ENCODE measurements around the gene TNKS1BP1.

The TNKS1BP1 gene, protein sequence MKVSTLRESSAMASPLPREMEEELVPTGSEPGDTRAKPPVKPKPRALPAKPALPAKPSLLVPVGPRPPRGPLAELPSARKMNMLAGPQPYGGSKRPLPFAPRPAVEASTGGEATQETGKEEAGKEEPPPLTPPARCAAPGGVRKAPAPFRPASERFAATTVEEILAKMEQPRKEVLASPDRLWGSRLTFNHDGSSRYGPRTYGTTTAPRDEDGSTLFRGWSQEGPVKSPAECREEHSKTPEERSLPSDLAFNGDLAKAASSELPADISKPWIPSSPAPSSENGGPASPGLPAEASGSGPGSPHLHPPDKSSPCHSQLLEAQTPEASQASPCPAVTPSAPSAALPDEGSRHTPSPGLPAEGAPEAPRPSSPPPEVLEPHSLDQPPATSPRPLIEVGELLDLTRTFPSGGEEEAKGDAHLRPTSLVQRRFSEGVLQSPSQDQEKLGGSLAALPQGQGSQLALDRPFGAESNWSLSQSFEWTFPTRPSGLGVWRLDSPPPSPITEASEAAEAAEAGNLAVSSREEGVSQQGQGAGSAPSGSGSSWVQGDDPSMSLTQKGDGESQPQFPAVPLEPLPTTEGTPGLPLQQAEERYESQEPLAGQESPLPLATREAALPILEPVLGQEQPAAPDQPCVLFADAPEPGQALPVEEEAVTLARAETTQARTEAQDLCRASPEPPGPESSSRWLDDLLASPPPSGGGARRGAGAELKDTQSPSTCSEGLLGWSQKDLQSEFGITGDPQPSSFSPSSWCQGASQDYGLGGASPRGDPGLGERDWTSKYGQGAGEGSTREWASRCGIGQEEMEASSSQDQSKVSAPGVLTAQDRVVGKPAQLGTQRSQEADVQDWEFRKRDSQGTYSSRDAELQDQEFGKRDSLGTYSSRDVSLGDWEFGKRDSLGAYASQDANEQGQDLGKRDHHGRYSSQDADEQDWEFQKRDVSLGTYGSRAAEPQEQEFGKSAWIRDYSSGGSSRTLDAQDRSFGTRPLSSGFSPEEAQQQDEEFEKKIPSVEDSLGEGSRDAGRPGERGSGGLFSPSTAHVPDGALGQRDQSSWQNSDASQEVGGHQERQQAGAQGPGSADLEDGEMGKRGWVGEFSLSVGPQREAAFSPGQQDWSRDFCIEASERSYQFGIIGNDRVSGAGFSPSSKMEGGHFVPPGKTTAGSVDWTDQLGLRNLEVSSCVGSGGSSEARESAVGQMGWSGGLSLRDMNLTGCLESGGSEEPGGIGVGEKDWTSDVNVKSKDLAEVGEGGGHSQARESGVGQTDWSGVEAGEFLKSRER (N-terminal part only)

DNA sequence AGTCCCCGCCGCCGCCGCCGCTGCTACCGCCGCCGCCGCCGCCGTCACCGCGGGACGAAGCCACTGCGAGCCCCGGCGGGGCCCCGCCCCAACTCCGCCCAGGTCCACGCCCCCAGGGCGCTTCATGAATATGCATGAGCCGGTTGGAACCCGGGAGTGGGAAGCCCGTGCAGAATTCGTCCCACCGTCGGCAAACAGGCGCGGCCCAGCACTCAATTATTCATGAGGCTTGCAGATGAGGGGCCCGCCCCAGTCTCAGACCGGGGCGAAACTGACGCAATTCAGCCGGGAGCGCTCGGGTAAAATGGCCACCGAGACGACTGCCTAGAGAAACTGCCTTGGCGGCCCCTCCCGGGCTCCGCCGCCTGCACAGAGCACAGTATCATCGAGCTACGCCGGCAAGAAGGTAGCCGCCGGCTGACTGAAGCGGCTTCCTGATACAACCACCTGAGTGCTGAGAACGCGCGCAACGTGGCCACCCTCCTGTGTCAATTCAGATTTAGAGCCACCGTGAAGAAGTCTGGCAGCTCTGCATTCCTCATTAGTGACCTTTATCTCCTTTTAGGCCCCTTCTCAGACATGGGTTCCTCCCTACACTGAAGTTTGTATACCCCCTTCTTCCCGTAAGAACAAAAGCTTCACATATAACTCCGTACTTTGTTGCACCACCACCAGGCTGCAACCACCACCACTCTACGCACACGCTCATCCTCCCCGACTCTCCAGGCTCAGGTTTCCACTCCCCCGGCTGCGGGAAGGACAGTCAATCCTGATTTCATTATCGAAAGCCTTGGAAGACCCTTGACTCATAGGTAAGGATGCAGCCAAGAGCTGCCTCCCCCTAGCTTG lies at the start of gene TNKS1BP1:
TNKS1BP1 (minus strand) TSS at position 67 of the 849 bp plus-strand sequence. CDS start 3,067 bp downstream, outside the sequence.
- peak within 1 kb of the TSS; percentile 93 for H3K9ac ChIP-seq (ENCODE audit: low read length)
- peak within 1 kb of the TSS; percentile 93 for H3K4me3 ChIP-seq (ENCODE audit: low read length)
- H3K4me1 ChIP-seq (ENCODE audit: control insufficient read depth, insufficient read depth, low read length): peaks cover 51% of the 10 kb centered on the region
- H3K36me3 ChIP-seq (ENCODE audit: control insufficient read depth, insufficient read depth, low read length): peaks cover 6% of the 10 kb centered on the region
- no peaks in the 10 kb centered on the region for H3K9me3 ChIP-seq (ENCODE audit: control insufficient read depth, low read length)
- no peaks in the 10 kb centered on the region for H3K27me3 ChIP-seq (ENCODE audit: control insufficient read depth, insufficient read depth, low read length)

GRCh38 chr11:57373146-57373545 lies 48.4 kb upstream of the TNKS1BP1 start:
- Histone ChIP-seq H3K9ac (ENCODE audit: low read length) (no peak overlapping the region), H3K4me1 (ENCODE audit: control insufficient read depth, insufficient read depth, low read length) (no peaks in the 10 kb centered on the region), H3K27me3 (ENCODE audit: control insufficient read depth, insufficient read depth, low read length) (no peaks in the 10 kb centered on the region), H3K36me3 (ENCODE audit: control insufficient read depth, insufficient read depth, low read length) (no peaks in the 10 kb centered on the region), H3K4me3 (ENCODE audit: low read length) (no peak overlapping the region), H3K9me3 (ENCODE audit: control insufficient read depth, low read length) (no peaks in the 10 kb centered on the region)

DNA sequence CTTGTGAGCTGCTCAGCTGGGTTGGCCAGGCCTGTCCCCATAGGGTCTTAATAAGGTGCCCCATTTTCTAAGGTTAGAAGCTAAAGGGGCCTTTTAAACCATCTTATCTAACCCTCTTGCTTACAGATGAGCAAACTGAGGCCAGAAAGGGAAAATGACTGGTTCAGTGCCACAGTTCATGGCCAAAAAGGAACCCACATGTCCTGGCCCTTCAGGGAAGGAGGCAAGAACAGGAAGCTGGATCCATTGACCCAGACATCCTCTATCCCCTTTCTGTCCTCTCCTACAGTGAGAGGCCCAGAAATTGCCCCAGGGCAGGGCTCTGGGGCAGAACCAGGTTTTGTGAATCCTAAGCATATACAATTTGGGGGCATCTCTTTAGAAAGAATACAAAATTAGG lies 46.2 kb upstream of the TNKS1BP1 start:
- Histone ChIP-seq H3K27me3 (ENCODE audit: control insufficient read depth, insufficient read depth, low read length) (no peaks in the 10 kb centered on the region), H3K36me3 (ENCODE audit: control insufficient read depth, insufficient read depth, low read length) (no peaks in the 10 kb centered on the region), H3K4me1 (ENCODE audit: control insufficient read depth, insufficient read depth, low read length) (no peaks in the 10 kb centered on the region), H3K9me3 (ENCODE audit: control insufficient read depth, low read length) (no peaks in the 10 kb centered on the region), H3K4me3 (ENCODE audit: low read length) (no peak overlapping the region), H3K9ac (ENCODE audit: low read length) (no peak overlapping the region)

GRCh38 chr11:57370251-57370650 lies 45.5 kb upstream of the TNKS1BP1 start:
- Histone ChIP-seq H3K9ac (ENCODE audit: low read length) (no peak overlapping the region), H3K27me3 (ENCODE audit: control insufficient read depth, insufficient read depth, low read length) (no peaks in the 10 kb centered on the region), H3K9me3 (ENCODE audit: control insufficient read depth, low read length) (no peaks in the 10 kb centered on the region), H3K36me3 (ENCODE audit: control insufficient read depth, insufficient read depth, low read length) (no peaks in the 10 kb centered on the region), H3K4me3 (ENCODE audit: low read length) (no peak overlapping the region), H3K4me1 (ENCODE audit: control insufficient read depth, insufficient read depth, low read length) (no peaks in the 10 kb centered on the region)

- no peaks in the 10 kb centered on the region for H3K36me3 ChIP-seq (ENCODE audit: control insufficient read depth, insufficient read depth, low read length)
- H3K27me3 ChIP-seq (ENCODE audit: control insufficient read depth, insufficient read depth, low read length): peaks cover 3% of the 10 kb centered on the region
- no peaks in the 10 kb centered on the region for H3K9me3 ChIP-seq (ENCODE audit: control insufficient read depth, low read length)
- no peak overlapping the region for H3K4me3 ChIP-seq (ENCODE audit: low read length)
- H3K4me1 ChIP-seq (ENCODE audit: control insufficient read depth, insufficient read depth, low read length): no peaks in the 10 kb centered on the region
- H3K9ac ChIP-seq (ENCODE audit: low read length): no peak overlapping the region
Observed at GRCh38 chr11:57368845-57369232, 44.1 kb upstream of the TNKS1BP1 start.

DNA sequence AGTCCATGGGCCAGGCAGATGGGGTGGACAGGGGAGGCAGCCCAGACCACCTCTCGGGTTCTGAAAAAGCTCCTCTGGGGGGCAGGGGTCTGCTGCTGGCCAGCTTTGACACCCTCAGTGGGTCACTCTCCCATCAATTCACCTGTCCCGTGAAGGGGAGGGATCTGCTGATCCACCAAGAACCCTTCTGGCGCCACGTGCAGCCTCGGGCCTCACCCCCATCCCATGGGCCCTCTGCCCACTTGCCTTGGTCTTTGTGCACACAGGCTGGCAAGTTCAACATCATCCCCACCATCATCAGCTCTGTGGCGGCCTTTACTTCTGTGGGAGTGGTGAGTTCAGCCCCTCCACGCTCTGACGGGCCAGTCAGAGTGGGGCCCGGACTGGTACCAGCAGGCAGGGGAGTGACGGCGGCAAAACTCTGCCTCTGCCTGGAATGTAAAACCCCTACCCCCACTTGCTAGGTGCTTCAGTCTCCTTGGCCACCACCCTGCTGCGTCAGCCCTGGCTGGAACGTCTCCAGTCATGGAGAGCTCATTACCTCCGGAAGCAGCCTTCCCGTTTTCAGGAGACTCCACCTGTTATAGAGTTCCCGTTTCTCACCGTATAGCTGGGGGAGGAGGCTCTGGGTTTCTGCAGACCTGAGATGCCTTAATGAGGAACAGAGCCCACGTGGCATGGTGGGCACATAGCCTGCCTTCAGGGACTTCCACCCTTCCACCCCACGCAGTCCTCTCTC lies 43.5 kb upstream of the TNKS1BP1 start:
- Histone ChIP-seq H3K27me3 (ENCODE audit: control insufficient read depth, insufficient read depth, low read length) (peaks cover 6% of the 10 kb centered on the region), H3K36me3 (ENCODE audit: control insufficient read depth, insufficient read depth, low read length) (no peaks in the 10 kb centered on the region), H3K4me3 (ENCODE audit: low read length) (no peak overlapping the region), H3K9ac (ENCODE audit: low read length) (no peak overlapping the region), H3K9me3 (ENCODE audit: control insufficient read depth, low read length) (no peaks in the 10 kb centered on the region), H3K4me1 (ENCODE audit: control insufficient read depth, insufficient read depth, low read length) (no peaks in the 10 kb centered on the region)

- H3K4me1 ChIP-seq (ENCODE audit: control insufficient read depth, insufficient read depth, low read length): no peaks in the 10 kb centered on the region
- no peak overlapping the region for H3K4me3 ChIP-seq (ENCODE audit: low read length)
- H3K9ac ChIP-seq (ENCODE audit: low read length): no peak overlapping the region
- H3K27me3 ChIP-seq (ENCODE audit: control insufficient read depth, insufficient read depth, low read length): peaks cover 6% of the 10 kb centered on the region
- H3K36me3 ChIP-seq (ENCODE audit: control insufficient read depth, insufficient read depth, low read length): no peaks in the 10 kb centered on the region
- no peaks in the 10 kb centered on the region for H3K9me3 ChIP-seq (ENCODE audit: control insufficient read depth, low read length)
Observed at GRCh38 chr11:57364851-57365660, 40.3 kb upstream of the TNKS1BP1 start.

GRCh38 chr11:57363131-57364080 lies 38.7 kb upstream of the TNKS1BP1 start:
- no peak overlapping the region for H3K9ac ChIP-seq (ENCODE audit: low read length)
- no peaks in the 10 kb centered on the region for H3K9me3 ChIP-seq (ENCODE audit: control insufficient read depth, low read length)
- H3K4me1 ChIP-seq (ENCODE audit: control insufficient read depth, insufficient read depth, low read length): no peaks in the 10 kb centered on the region
- H3K27me3 ChIP-seq (ENCODE audit: control insufficient read depth, insufficient read depth, low read length): peaks cover 6% of the 10 kb centered on the region
- H3K4me3 ChIP-seq (ENCODE audit: low read length): no peak overlapping the region
- no peaks in the 10 kb centered on the region for H3K36me3 ChIP-seq (ENCODE audit: control insufficient read depth, insufficient read depth, low read length)

GRCh38 chr11:57361926-57362325 lies 37.2 kb upstream of the TNKS1BP1 start:
- Histone ChIP-seq H3K9me3 (ENCODE audit: control insufficient read depth, low read length) (no peaks in the 10 kb centered on the region), H3K9ac (ENCODE audit: low read length) (no peak overlapping the region), H3K36me3 (ENCODE audit: control insufficient read depth, insufficient read depth, low read length) (no peaks in the 10 kb centered on the region), H3K27me3 (ENCODE audit: control insufficient read depth, insufficient read depth, low read length) (peaks cover 6% of the 10 kb centered on the region), H3K4me3 (ENCODE audit: low read length) (no peak overlapping the region), H3K4me1 (ENCODE audit: control insufficient read depth, insufficient read depth, low read length) (no peaks in the 10 kb centered on the region)

Data from mucosa of stomach (tissue), 1 donor.